Erythroblast (primary cell): ENCODE results near the gene GNG4.

Experiments
- GATA1 ChIP-seq: IDR thresholded peaks from 2 replicates; pipeline ENCODE4 v1.6.1; 2011; ENCODE audit warnings: low read depth, mild to moderate bottlenecking, control low read depth, low read length, moderate library complexity
- POLR2A ChIP-seq: IDR thresholded peaks from 2 replicates; pipeline ENCODE4 v1.6.1; 2011; ENCODE audit warnings: mild to moderate bottlenecking, low read length

- TF ChIP-seq POLR2A (no peak), GATA1 (no peak)
Measured at GRCh38 chr1:235642943-235643371, 6.6 kb downstream of the GNG4 start.
